NOMO-1 treated with DMSO at 0.1 percent for 48 hours (cell line): ENCODE data around the gene SKI.
A peak's percentile ranks its signal among the peaks of the same experiment; 100 is the strongest.

ENCODE experiments used
- DNase-seq: peaks from one replicate; lab custom pipeline; 2025; ENCODE audit not compliant: unreplicated experiment; lab: John Stamatoyannopoulos, UW

SKI gene

DNA sequence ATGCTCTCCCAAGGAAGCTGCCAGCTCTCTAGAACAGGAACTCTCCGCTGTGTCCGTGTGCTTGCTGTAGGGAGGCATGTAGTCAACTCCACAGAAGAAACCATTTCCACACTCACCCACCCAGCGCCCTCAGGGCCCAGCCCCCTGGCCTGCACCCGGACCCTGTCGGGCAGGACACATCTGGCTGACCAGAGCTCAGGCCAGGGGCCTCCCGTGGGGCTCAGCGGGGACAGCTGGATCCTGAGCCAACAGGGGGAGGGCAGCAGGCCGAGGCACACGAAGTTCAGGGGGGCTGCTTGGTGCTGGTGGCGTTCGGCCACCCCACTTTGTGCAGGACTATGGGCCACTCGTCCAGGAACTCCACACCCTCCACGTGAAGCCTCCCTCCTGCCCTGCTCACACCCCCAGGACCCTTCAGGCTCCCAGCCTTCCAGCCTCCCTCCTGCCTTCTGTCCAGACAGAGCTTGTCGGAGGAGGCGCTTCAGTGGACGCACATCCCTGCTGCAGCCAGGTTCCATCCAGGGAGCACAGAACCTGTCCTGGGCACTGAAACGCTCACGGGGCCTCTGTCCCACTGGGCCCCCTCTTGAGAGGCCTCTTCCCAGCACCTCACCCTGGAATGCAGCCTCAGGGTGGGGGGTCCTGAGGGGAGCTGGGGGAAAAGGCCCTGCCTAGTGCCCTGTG lies 18.6 kb upstream of the SKI start:
- no peak for DNase-seq

GRCh38 chr1:2210084-2210653 lies 17.9 kb upstream of the SKI start:
- no peak for DNase-seq

GRCh38 chr1:2210786-2211185 lies 17.3 kb upstream of the SKI start:
- DNase-seq = no peak

GRCh38 chr1:2212274-2212531 lies 15.9 kb upstream of the SKI start:
- no peak for DNase-seq

DNA sequence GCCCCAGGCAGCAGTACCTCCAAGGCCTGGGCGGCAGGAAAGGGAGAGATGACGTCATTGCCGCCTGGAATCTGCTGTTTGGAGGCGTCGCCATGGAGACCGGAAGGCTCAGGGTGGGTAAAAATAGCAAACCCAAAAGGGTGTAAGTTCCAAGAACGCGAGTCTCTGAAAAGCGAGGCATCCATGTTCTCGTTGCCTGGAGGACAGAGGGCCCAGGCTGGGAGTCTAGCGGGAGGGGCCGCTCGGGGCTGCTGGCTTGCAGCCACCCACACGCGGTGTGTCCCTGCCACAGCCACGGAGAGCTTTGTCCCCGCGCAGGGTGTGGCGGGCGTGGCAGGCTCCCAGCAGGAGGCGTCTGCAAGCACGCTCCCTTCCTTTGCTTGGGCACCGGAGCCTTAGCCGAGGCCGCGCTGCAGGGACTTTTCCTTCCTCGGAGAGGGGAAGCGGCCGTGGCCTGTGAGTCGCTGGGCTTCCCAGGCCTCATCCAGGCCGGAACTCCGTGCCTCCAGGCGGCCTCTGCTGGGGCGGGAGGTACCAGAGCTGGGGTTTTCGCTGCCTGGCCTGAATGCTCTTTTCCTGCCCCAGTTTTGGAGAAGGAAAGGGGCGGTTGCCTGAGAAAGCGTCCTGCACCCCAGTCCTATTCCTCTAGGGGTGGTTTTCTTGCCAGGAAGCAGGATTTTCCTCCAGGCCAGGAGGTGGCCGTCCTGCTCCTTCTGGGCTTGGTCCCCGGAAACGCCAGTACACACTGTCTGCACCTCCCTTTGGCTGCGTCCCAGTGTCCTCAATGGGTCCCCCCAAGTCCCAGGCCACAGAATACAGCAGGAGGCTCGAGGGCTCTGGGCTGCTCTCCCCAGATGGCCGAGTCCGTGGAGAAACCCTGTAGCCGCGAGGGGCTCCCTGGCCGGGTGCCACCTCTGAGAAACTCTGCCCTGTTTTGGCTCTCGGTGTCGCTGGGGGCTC lies 15.3 kb upstream of the SKI start:
- peak; percentile 57 for DNase-seq

GRCh38 chr1:2213576-2214505 lies 14.3 kb upstream of the SKI start:
- DNase-seq = no peak

DNA sequence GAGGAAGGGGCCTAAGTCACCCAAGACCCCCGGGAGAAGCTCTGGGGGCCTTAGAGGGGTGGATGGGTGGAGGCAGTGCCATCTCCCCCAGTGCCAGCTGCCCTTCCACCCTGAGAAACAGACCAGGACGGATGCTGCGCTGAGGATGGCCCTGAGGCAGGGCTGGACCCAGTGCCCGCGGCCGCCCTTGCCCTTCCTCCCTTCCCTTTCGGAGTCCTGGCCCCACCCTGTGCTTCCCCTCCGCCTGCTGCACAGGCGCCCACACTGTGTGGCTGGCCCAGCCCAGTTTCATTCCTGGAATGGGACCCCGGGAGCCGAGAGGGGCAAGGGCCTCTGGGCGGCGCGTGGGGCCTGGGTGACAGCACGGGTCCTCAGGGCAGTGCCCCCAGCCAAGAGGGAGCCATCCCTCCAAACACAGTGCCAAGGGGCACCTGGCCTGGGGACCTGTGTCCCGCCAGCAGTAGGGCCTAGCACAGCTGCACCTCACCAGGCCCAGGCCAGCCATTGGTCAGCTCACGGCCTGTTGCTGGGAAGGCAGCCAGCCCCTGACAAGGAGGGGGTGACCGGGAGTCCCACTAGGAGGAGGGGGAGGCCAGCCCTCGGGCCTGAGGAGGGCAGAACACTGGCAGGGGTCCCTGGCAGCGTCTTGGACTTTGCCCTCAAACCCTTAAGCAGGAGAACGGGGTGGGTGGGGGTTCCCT lies 13.4 kb upstream of the SKI start:
- DNase-seq = no peak

- DNase-seq = no peak
These were observed 12.8 kb upstream of the SKI start for GRCh38 chr1:2215329-2215728.

DNA sequence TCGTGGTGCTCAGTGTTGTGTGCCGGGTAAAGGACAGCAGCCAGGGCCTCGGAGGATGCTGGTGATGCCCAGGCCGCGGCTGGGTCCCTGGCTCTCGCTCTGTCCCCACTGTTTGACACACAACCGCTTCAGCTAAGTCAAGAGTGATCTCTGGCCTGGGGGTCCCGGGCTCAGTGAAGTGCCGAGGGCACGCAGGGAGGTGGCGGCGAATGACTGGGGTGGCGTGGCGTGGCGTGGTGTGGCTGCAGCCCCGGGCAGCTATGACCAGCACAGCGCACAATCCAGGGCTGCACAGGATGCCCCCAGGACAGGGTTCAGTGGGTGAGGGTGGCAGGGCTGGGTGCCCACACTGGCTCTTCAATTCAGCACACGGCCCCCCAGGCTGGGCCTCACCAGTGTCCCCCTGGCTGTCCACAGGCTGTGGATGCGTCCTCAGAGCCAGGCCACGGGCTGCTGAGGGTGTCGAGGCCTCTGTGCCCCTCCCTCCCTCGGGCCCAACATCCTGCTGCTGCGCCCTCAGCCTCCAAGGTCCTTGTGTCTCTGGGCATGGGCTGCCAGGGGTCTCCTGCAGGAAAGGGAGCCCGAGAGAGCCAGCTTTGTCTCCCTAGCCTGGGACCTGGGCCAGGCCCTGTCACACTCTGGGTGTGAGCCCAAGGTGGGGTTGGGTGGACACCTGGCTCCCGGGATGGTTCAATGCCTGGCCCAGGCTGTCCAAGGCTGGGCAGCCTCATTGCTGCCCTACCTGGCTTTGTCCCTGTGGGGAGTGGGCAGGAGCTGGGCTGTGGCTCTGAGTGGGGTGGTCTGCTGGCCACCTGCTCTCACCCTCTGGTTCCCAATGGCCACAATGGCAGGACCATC lies 12.0 kb upstream of the SKI start:
- DNase-seq = no peak

- DNase-seq = no peak
These were observed 11.4 kb upstream of the SKI start for GRCh38 chr1:2216767-2217058.

DNA sequence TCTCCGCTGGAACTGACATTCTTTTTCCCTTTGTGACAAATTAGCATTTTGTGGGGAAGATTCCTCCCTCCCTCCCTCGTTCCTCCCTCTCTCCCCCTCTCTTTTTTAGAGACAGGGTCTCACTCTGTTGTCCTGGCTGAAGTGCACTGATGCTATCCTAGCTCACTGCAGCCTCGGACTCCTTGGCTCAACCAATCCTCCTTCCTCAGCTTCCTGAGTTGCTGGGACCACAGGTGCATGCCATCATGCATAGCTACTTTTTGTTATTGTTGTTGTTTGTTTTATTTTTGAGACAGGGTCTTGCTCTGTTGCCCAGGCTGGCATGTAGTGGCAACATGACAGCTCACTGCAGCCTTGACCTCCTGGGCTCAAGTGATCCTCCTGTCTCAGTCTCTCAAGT lies 6.8 kb upstream of the SKI start:
- DNase-seq = no peak

- DNase-seq = no peak
These were observed 3.9 kb upstream of the SKI start for GRCh38 chr1:2224170-2224584.

DNA sequence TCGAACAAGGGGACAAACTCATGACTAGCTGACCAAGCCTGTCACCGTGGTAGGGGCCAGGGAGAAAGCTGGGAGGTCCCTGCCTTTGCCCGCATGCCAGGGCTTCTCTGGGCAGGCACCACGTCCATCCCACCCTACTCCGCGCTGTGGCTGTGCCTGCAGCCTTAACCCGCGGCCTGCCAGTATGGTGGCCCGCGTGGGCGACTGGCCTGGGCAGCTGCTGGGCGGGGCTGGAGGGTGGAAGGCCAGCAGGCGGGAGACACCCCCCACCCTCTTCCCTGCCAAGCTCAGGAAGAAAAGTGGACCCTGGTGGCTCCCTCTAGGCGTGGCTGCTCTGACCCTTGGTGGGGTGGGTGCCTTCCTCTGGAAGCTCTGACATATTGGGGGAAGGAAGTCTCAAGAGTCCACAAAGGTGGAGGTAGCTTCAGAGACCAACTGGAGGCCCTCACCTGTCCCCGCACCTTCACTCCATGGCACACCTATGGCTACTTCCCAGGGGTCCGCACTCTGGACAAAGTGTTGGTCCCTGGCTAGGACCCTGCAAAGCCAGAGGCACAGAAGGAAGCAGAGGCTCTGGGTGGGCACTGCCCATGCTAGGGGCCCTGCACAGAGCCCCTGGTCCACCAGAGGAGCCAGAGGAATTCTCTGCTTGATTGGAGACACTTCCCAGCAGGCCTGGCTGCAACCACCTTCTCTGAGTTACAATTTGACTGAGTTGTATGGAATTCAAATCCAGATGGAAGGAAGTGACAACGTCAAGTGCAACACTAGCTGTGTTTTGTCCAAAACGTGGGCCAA lies 3.3 kb upstream of the SKI start:
- DNase-seq = no peak

DNA sequence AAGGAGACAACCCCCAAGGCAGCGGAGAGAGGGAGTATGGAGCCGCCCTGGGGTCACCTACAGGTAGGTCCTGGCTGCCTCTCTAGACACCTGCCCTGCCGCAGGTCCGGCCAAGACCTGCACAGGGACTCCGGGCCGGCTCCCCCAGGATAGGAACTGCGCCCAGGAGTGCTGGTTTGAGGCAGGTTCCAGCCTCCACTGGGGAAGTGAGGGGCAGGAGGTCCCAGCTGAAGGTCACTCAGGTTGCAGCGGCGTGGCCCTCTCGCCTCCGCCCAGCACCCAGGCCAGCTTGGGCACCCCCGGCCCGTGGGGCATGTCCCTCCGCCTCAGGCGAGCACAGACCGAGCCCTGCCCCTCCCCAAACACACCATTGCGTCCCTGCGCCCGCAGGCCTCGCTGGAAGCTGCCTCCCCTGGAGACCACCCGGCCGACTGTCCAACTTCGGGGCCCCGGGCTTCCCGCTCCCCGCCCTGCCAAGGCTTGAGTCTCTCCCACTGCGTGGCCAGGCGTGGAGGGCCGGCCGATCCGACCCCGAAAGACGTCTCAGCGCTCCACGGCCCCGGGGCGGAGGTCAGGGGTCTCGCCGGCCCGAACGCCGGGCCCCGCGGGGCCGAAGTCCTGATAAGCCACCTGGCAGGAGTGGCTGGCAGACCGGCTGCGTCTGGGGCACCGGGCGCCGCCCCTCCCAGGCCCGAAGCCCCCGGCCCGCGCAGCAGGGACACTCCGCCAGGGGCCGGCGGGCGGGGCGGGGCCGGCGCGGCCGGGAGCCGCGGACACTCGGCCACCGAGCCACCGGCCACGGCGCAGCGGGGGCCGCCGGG lies 1.4 kb upstream of the SKI start:
- DNase-seq = no peak

- peak; percentile 95 for DNase-seq
These were observed 568 bp upstream of the SKI start for GRCh38 chr1:2227346-2228156.

DNA sequence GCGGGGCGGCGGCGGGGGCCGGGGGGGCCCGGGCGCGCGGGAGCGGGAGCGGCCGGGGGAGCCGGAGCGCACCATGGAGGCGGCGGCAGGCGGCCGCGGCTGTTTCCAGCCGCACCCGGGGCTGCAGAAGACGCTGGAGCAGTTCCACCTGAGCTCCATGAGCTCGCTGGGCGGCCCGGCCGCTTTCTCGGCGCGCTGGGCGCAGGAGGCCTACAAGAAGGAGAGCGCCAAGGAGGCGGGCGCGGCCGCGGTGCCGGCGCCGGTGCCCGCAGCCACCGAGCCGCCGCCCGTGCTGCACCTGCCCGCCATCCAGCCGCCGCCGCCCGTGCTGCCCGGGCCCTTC lies 546 bp downstream of the SKI start:
- no peak for DNase-seq

GRCh38 chr1:2229037-2229864 lies 1.1 kb downstream of the SKI start:
- DNase-seq = peak; percentile 54
